ENCODE data around the gene LRRC23.

DNA sequence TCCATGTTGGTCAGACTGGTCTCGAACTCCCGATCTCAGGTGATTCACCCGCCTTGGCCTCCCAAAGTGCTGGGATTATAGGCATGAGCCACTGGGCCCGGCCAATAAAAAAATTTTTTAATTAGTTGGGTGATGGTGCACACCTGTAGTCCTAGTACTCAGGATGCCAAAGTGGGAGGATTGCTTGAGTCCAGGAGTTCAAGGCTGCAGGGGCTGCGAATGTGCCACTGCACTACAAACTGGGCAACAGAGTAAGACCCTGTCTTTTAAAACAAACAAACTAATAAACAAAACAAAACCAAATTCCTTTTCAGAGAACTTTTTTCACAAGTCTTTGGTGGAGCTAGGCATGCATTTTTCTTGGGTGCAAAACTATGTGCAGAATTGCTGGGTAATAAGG is 21.4 kb upstream of the LRRC23 start:
- TF ChIP-seq POLR2A (IDR thresholded peaks at IDR 0.05) (no peak), EP300 (IDR thresholded peaks at IDR 0.05) (no peak)
- TF ChIP-seq, protein P1, sequence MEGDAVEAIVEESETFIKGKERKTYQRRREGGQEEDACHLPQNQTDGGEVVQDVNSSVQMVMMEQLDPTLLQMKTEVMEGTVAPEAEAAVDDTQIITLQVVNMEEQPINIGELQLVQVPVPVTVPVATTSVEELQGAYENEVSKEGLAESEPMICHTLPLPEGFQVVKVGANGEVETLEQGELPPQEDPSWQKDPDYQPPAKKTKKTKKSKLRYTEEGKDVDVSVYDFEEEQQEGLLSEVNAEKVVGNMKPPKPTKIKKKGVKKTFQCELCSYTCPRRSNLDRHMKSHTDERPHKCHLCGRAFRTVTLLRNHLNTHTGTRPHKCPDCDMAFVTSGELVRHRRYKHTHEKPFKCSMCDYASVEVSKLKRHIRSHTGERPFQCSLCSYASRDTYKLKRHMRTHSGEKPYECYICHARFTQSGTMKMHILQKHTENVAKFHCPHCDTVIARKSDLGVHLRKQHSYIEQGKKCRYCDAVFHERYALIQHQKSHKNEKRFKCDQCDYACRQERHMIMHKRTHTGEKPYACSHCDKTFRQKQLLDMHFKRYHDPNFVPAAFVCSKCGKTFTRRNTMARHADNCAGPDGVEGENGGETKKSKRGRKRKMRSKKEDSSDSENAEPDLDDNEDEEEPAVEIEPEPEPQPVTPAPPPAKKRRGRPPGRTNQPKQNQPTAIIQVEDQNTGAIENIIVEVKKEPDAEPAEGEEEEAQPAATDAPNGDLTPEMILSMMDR (IDR thresholded peaks at IDR 0.05) = no peak

Data from sigmoid colon (tissue), 4 donors.